Neural progenitor cell (in vitro differentiated cells): ENCODE data around the gene KNDC1. TPM values are rescaled to one million over a fixed set of nuclear protein-coding genes. Genes with fewer than 3 reads are reported as not detected.

Experiments used
- DNase-seq: peaks from one replicate; pipeline ENCODE4 v3.0.0-alpha.2; 2016; ENCODE audit warnings: low spot score
- H2AFZ ChIP-seq: fragments of 200-600 bp; sonication (generic); replicated peaks from 2 replicates; pipeline ENCODE4 v1.6.1; 2016; ENCODE audit warnings: antibody characterized with exemption
- H3F3A ChIP-seq: fragments of 200-600 bp; sonication (generic); 2 replicates; pipeline ENCODE4 v1.6.1; 2016; ENCODE audit warnings: antibody characterized with exemption, low read depth
- H3K27ac ChIP-seq: fragments of 200-600 bp; sonication (generic); 2 replicates; pipeline ENCODE4 v1.5.1; 2016; ENCODE audit warnings: mild to moderate bottlenecking
- H3K27me3 ChIP-seq: fragments of 200-600 bp; sonication (generic); 2 replicates; pipeline ENCODE4 v1.6.1; 2016; ENCODE audit warnings: mild to moderate bottlenecking, moderate library complexity
- H3K36me3 ChIP-seq: fragments of 200-600 bp; sonication (generic); 2 replicates; pipeline ENCODE4 v1.5.1; 2016
- H3K4me1 ChIP-seq: fragments of 200-600 bp; sonication (generic); 2 replicates; pipeline ENCODE4 v1.6.1; 2016; ENCODE audit warnings: mixed run types
- H3K4me2 ChIP-seq: fragments of 200-600 bp; sonication (generic); 2 replicates; pipeline ENCODE4 v1.6.1; 2016
- H3K4me3 ChIP-seq: fragments of 200-600 bp; sonication (generic); 2 replicates; pipeline ENCODE4 v1.5.1; 2016
- H3K79me2 ChIP-seq: fragments of 200-600 bp; sonication (generic); 2 replicates; pipeline ENCODE4 v1.6.1; 2016; ENCODE audit warnings: low read depth
- H3K9ac ChIP-seq: fragments of 200-600 bp; sonication (generic); 2 replicates; pipeline ENCODE4 v1.6.1; 2016
- H3K9me3 ChIP-seq: fragments of 200-600 bp; sonication (generic); 2 replicates; pipeline ENCODE4 v1.5.1; 2016; ENCODE audit warnings: low read depth
- H4K20me1 ChIP-seq: fragments of 200-600 bp; sonication (generic); 2 replicates; pipeline ENCODE4 v1.6.1; 2016; ENCODE audit warnings: low read depth
- H3K27ac Mint-ChIP-seq: 3 replicates; pipeline ENCODE4 v1.8.0; 2021; ENCODE audit warnings: mixed read lengths
- H3K27me3 Mint-ChIP-seq: 2 replicates; pipeline ENCODE4 v1.8.0; 2022; ENCODE audit warnings: low read depth, mild to moderate bottlenecking, inconsistent platforms, moderate library complexity, mixed read lengths; ENCODE audit not compliant: insufficient read depth
- H3K36me3 Mint-ChIP-seq: 3 replicates; pipeline ENCODE4 v1.8.0; 2021; ENCODE audit warnings: mixed read lengths
- H3K4me1 Mint-ChIP-seq: 3 replicates; pipeline ENCODE4 v1.8.0; 2021; ENCODE audit warnings: mixed read lengths
- H3K4me3 Mint-ChIP-seq: 3 replicates; pipeline ENCODE4 v1.8.0; 2021; ENCODE audit warnings: mild to moderate bottlenecking, moderate library complexity, mixed read lengths
- H3K9me3 Mint-ChIP-seq: 3 replicates; pipeline ENCODE4 v1.8.0; 2020; ENCODE audit warnings: mixed read lengths
- EZH2 ChIP-seq: fragments of 200-600 bp; sonication (generic); IDR thresholded peaks from 2 replicates; pipeline ENCODE4 v1.6.1; 2017; ENCODE audit warnings: antibody characterized with exemption, mild to moderate bottlenecking, moderate library complexity
- EZH2phosphoT487 ChIP-seq: fragments of 200-600 bp; sonication (generic); IDR thresholded peaks from 2 replicates; pipeline ENCODE4 v1.6.1; 2017; ENCODE audit warnings: antibody characterized with exemption
- total RNA-seq: library from RNA; depleted of rRNA; stranded (reverse); fragments of >200 nt; gene quantifications from 2 replicates; pipeline ENCODE4 v1.2.3, GENCODE V29; 2015; ENCODE audit warnings: low replicate concordance
- TF ChIP-seq, protein P1 (sequence below): fragments of 200-600 bp; sonication (generic); IDR thresholded peaks from 2 replicates; pipeline ENCODE4 v1.5.1; 2017; ENCODE audit warnings: antibody characterized with exemption, mild to moderate bottlenecking

The KNDC1 gene
- total RNA-seq, 1 donor from 2014 or later = 1.8 TPM

DNA sequence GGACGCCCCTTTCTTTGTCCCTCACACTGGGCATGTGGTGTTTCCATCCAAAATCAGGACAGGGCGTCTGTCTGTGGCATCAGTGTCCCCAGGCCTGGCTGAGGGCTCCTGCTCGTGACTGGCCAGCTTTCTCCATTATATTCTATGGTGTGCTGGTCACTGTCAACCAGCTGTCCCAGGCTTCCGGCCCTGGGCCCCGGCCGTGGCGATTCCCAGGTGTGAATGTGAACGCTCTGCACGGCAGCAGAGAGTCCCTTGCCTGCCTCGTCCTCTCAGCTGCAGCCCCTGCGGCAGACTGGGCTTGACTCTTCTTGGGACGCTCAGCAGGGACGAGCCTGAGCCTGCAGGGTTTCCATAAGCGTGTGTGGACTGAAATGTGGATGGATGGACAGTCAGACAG is 64.1 kb downstream of the KNDC1 start:
- DNase-seq = no peak
- Histone ChIP-seq H3K79me2 (no peaks in the 10 kb centered on the region), H3K4me2 (no peak overlapping the region), H4K20me1 (no peaks in the 10 kb centered on the region), H3F3A (peaks cover 7% of the 10 kb centered on the region), H2AFZ (no peak overlapping the region), H3K4me1 (no peaks in the 10 kb centered on the region), H3K4me3 (no peak overlapping the region), H3K27me3 (peaks cover 45% of the 10 kb centered on the region), H3K36me3 (no peaks in the 10 kb centered on the region), H3K9ac (no peak overlapping the region), H3K9me3 (no peaks in the 10 kb centered on the region), H3K27ac (no peak overlapping the region)
- Mint-ChIP-seq H3K4me3 (no peak overlapping the region), H3K27ac (no peak overlapping the region), H3K9me3 (peaks cover 5% of the 10 kb centered on the region), H3K4me1 (peaks cover 9% of the 10 kb centered on the region), H3K36me3 (no peaks in the 10 kb centered on the region), H3K27me3 (peaks cover 40% of the 10 kb centered on the region)
- TF ChIP-seq, protein P1, sequence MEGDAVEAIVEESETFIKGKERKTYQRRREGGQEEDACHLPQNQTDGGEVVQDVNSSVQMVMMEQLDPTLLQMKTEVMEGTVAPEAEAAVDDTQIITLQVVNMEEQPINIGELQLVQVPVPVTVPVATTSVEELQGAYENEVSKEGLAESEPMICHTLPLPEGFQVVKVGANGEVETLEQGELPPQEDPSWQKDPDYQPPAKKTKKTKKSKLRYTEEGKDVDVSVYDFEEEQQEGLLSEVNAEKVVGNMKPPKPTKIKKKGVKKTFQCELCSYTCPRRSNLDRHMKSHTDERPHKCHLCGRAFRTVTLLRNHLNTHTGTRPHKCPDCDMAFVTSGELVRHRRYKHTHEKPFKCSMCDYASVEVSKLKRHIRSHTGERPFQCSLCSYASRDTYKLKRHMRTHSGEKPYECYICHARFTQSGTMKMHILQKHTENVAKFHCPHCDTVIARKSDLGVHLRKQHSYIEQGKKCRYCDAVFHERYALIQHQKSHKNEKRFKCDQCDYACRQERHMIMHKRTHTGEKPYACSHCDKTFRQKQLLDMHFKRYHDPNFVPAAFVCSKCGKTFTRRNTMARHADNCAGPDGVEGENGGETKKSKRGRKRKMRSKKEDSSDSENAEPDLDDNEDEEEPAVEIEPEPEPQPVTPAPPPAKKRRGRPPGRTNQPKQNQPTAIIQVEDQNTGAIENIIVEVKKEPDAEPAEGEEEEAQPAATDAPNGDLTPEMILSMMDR = no peak
- TF ChIP-seq EZH2 (no peak), EZH2phosphoT487 (no peak)

DNA sequence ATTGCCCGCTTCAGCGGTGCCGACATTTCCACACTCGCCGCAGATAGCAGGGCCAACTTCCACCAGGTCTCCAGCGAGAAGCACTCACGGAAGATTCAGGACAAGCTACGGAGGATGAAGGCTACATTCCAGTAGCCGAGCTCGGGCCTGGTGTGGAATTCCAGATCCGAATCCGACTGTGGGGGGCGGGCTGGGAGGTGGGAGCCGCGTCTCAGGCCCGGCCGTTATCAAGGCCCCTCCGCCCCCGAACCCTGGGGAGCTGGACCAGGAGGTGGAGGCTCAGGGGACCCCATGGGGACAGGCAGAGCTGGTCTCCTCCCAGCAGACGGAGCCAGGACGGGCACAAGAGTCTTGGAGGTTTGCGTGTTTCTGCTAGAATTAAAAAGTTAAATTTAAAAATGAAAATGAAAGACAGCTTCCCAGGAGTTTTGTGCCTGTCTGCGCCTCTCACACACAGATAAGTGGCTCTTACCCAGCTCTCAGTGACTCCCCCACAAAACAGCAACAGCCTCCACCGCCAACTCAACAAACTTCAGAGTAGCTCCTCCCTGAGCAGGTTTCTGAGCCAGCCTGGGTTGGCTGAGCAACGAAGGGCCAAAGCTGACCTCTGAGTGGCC is 64.8 kb downstream of the KNDC1 start:
- Mint-ChIP-seq H3K4me3 (no peak overlapping the region), H3K9me3 (peaks cover 7% of the 10 kb centered on the region), H3K4me1 (peaks cover 12% of the 10 kb centered on the region), H3K36me3 (no peaks in the 10 kb centered on the region), H3K27ac (no peak overlapping the region), H3K27me3 (peaks cover 42% of the 10 kb centered on the region)
- Histone ChIP-seq H3K79me2 (no peaks in the 10 kb centered on the region), H3K36me3 (no peaks in the 10 kb centered on the region), H3K4me3 (no peak overlapping the region), H4K20me1 (no peaks in the 10 kb centered on the region), H3F3A (peaks cover 9% of the 10 kb centered on the region), H3K4me2 (no peak overlapping the region), H3K27ac (no peak overlapping the region), H3K27me3 (peaks cover 45% of the 10 kb centered on the region), H3K4me1 (peaks cover 7% of the 10 kb centered on the region), H2AFZ (no peak overlapping the region), H3K9ac (no peak overlapping the region), H3K9me3 (no peaks in the 10 kb centered on the region)
- no peak for DNase-seq
- no peak for TF ChIP-seq EZH2
- TF ChIP-seq, protein P1 = no peak
- no peak for TF ChIP-seq EZH2phosphoT487

DNA sequence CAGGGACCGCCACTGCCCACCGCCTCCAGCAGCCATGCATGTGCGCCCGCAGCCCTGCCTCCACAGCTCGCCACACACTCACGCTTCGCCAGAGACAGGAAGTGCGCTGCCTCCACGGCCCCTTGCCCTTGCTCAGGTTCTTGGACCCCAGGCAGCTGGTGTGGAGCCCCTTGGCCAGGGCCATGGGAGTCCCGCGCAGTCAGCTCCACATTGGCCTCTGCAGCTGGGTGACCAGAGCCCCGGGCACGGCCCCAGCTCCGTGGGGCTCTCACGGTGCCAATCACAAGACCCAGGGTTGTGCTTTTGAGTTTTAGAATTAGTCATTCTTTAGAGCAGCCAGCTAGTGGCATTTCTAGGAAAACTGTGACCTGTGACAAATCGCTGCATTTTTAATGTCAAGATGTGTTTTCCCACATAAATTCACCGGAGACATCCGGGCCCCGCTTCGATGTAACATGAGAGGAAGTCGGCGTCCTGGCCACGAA is 65.7 kb downstream of the KNDC1 start:
- Histone ChIP-seq H3K9me3 (no peaks in the 10 kb centered on the region), H3K4me3 (no peak overlapping the region), H2AFZ (no peak overlapping the region), H3K36me3 (no peaks in the 10 kb centered on the region), H3F3A (peaks cover 8% of the 10 kb centered on the region), H3K9ac (no peak overlapping the region), H3K4me2 (no peak overlapping the region), H3K27me3 (peaks cover 51% of the 10 kb centered on the region), H3K27ac (no peak overlapping the region), H4K20me1 (no peaks in the 10 kb centered on the region), H3K4me1 (peaks cover 7% of the 10 kb centered on the region), H3K79me2 (no peaks in the 10 kb centered on the region)
- Mint-ChIP-seq H3K4me3 (peak overlapping the region; percentile 43), H3K9me3 (peaks cover 7% of the 10 kb centered on the region), H3K27ac (peak overlapping the region; percentile 76), H3K27me3 (peaks cover 41% of the 10 kb centered on the region), H3K4me1 (peaks cover 12% of the 10 kb centered on the region), H3K36me3 (no peaks in the 10 kb centered on the region)
- TF ChIP-seq EZH2 (no peak), EZH2phosphoT487 (no peak)
- TF ChIP-seq, protein P1 = no peak
- no peak for DNase-seq
